COLO829 (cell line): ENCODE measurements around the gene ZNF611.
"Not testable (repeated sequence)": the region's sequence is repeated elsewhere in the genome, so short reads cannot be mapped to it uniquely, and the experiment has no call there.

ENCODE experiments used
- DNase-seq: peaks from one replicate; pipeline ENCODE4 v3.0.0; 2012; ENCODE audit warnings: low spot score

ZNF611 gene

DNA sequence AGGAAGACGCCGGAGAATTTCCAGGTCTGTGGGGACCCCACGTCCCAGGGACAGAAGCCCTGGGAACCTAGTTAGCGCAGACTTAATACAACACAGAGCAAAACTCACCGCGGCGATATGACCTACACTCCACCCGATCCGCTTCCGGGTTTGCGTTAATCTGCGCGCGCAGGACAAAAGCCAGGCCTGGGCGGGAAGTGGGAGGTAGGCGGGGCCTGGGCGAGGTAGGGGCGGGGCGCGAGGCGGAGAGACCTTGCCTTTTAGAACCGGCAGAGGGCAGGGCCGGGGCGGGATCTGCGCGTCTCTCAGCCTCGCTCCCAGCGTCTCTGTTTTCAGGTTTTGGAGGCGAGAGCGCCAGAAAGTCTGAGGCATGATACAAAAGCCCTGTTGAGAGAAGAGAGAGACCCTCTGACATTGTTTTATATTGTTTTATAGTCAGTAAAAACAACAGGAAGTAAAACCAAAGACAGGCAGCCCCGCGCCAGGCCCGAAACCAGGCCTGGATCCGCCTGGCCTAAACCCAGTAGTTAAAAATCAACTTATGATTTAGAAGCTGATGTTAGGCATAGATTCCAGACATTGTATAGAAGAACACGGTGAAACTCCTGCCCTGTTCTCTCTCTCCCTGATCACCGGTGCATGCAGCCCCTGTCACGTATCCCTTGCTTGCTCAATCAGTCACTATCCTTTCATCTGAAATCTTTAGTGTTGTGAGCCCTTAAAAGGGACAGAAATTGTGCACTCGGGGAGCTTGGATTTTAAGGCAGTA, at the start of gene ZNF611:
Gene ZNF611 (minus strand): TSS at position 152 of the 769 bp plus-strand sequence. CDS start 19,150 bp downstream, outside the sequence.
- peak; percentile 70 for DNase-seq

DNA sequence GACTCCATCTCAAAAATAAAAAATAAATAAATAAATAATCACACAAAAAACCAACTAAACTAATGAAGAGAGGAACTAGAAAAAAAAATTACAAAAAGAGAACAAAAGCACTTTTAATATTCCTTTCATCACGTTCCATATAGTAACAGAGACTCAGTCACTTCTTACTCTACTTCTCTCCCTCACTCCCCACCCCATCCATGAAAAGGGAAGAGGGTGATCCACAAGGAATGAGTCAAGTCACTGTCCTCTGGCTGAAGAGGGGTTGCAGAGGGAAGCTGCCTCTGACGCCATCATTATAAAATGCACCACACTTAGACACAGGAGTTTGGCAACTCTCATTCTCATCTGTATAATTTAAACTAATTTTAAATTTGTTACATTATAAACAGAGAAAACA, 48.0 kb upstream of the ZNF611 start:
- not testable (repeated sequence) for DNase-seq

DNA sequence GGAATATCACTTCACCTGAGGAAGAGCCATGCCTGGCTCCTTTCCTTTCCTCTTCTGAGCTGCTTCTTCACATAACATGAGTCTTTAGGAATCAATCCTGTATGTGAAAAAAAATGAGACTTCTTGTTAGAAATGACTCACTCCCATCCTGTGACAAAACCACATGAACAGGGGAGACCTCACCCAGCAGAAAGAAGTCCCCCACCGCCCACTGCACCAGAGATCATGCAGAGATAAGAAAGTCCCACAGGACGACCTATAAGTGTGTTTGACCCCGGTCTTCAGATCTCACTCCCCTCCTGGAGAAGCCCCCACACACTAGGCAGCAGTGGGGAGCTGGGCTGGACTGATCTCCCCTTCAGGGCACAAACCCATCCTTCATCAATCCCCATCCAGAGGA, 44.0 kb upstream of the ZNF611 start:
- DNase-seq, result no peak

DNA sequence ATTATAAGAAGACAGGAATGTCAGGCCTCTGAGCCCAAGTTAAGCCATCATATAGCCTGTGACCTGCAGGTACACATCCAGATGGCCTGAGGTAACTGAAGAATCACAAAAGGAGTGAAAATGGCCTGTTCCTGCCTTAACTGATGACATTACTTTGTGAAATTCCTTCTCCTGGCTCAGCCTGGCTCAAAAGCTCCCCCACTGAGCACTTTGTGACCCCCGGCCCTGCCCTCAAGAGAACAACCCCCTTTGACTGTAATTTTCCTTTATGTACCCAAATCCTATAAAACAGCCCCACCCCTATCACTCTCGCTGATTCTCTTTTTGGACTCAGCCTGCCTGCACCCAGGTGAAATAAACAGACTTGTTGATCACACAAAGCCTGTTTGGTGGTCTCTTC, 21.6 kb upstream of the ZNF611 start:
- DNase-seq, result not testable (repeated sequence)

DNA sequence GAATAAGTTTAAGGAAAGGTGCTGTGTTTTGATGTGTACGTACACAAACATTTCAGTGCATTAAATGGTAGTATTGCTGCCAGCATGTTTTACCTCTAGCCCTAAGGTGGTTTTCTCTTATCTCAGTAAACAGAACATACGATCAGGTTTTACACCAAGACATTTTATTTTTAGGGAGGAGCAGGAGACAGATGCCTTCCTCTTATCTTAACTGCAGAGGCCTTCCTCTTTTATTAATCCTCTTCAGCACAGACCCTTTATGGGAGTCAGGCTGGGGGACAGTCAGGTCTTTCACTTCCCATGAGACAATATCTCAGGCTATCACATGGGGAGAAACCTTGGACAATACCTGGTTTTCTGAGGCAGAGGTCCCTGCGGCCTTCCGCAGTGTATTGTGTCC, 14.9 kb upstream of the ZNF611 start:
- no peak for DNase-seq

DNA sequence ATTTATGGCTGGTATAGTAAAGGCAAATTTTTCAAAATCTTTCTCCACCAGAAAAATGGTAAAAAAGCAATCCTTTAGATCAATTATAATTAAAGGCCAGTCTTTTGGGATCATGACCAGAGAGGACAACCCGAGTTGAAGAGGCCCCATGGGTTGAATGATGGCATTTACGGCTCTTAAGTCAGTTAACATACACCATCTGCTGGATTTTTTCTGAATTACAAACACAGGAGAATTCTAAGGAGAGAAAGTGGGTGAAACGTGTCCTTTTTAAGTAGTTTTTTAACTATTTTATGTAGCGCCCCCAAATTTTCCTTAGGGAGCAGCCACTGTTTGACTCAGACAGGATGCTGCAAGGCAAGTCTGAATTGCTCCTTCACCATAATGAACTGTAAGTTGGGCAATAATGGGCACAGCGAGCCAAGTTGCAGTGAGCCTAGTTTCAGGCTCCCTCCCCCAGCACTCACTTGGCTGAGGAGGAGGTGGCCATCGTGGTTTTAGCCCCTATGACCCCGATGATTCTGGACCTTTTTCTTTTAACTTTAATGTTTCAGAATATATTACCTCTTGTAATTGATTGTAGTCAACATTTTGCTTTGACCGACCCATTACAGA, 13.6 kb upstream of the ZNF611 start:
- DNase-seq, result peak; percentile 11

DNA sequence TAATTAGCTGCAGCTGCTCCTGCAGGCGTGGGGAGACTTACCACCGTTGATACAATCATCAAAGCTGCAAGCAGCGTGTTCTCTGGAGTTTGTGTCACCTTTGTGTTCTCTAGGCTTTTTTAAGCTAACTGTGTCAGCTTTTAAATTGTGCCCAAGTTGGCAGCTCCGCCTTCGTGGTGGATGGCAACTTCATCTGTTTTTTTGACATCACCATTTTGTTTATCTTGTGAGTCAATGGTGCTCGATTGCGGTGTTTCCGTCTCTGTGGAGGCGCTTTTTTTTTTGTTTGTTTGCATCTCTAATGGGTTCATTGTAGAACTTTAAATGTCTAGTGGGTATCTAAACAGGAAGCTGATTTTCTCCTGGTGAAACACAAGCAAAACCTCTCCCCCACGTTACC, 11.1 kb upstream of the ZNF611 start:
- DNase-seq, result not testable (repeated sequence)

DNA sequence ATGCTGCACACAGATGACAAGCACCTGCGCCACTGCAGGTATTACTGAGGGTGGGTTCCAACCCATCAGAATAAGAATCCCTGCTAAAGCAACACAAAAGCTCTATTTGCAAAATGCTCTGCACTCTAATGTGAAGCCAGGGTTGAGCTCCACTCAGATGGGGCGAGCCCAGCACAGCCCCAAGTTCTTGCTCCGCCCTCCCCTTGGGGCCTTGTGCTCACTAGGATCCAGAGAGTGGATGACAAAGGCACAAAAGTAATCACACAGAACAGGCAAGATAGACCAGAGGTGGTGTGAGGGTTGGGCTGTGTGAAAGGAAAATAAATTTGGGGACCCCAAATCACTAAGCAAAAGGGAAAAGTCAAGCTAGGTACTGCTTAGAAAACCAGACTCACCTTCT, 8.2 kb upstream of the ZNF611 start:
- DNase-seq, result no peak

DNA sequence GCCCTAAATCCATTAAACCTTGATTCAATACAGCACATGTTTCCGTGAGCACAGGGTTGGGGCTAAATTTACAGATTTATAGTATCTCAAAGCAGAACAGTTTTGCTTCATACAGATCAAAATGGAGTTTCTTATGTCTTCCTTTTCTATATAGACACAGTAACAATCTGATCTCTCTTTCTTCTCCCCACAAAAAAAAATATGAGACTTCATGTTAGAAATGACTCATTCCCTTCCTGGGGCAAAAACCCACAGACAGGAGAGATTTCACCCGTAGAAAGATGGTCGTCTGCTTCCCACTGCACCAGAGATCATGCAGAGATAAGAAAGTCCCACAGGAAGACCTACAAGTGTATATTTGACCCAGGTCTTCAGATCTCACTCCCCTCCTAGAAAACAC, 7.7 kb upstream of the ZNF611 start:
- no peak for DNase-seq

DNA sequence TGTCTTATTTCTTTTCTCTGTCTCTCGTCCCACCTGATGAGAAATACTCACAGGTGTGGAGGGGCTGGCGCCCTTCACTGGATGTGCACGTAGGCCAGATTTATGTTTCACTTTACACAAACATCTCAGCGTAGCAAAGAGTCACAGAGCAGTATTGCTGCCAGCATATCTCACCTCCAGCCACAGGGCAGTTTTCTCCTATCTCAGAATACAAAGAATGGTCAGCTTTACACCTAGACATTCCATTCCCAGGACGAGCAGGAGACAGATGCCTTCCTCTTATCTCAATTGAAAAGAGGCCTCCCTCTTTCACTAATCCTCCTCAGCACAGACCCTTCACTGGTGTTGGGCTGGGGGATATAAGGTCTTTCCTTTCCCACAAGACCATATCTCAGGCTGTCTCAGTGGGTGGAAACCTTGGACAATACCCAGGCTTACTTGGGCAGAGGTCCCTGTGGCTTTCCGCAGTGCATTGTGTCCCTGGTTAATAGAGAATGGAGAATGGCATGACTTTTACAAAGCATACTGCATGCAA, 7.2 kb upstream of the ZNF611 start:
- DNase-seq, result no peak

DNA sequence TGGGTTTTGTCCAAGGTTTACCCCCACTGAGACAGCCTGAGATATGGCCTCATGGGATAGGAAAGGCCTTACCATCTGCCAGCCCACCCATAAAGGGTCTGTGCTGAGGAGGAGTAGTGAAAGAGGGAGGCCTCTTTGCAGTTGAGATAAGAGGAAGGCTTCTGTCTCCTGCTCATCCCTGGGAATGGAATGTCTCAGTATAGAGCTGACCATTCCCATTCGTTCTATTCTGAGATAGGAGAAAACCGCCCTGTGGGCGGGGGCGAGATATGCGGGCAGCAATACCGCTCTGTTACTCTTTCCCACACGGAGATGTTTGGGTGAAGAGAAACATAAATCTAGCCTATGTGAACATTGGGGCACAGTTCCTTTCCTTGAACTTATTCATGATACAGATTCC, 6.5 kb upstream of the ZNF611 start:
- DNase-seq, result not testable (repeated sequence)

DNA sequence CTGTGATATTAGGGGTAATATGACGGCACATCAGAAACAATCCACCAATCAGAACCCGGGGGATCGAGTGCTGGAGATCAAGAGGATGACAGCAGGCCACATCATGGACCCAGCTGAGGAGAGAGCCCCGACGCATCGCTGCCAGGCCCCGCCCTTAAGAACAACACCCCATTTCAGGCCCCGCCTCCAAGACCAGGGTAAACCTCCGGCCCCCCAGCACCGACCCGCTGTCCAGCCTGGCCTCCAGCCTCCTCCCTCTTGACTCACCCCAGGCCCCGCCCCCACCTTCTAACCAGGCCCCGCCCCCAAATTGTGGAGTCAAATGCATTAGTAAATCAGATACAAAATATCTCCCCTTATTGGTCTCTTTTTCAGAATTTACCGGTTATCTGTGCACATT, 4.7 kb upstream of the ZNF611 start:
- no peak for DNase-seq

DNA sequence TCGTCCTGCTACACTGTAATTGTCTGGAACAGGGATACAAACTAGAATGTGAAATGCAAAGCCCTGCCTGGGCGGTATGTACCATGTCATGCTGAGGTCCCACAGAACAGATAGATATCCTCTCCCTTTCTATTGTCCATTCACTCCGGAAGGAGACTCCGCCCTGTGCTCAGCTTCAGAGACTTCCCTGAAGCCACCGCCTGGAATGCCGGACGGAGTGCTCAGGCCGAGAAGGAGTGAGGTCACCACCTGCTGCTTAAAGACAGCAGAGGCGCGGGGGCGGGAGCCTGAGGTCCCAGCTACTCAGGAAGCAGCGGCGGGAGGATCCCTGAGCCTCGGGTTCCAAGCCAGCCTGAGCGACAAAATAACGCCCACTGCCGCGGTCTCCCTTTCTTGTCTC, 890 bp upstream of the ZNF611 start:
- no peak for DNase-seq

DNA sequence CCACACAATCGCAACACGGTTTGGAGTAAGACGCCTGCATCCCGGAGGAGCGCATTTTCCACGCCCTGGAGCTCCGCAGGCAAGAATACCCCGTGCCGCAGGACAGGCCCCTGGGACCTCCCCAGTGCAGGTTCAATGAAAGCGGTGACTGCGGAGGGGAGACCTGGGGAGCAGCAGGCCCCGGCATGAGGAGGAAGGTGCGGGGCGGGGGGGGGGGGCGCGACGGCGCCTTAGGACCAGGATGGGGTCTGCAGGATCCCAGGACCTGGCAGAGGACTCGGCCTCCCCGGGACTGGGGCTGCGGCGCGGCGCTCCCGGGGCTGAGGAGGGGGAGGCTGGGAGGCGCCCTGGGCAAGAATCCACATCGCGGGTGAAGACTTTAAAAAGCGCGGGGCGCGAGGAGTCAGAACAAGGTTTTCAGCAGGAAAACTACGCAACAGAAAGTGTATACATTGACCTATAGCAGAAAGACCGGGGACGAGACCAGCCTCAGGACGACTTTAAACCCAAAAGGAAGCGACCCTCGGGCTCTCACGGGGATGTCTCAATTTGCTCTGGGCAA, 432 bp downstream of the ZNF611 start:
- DNase-seq, result no peak

DNA sequence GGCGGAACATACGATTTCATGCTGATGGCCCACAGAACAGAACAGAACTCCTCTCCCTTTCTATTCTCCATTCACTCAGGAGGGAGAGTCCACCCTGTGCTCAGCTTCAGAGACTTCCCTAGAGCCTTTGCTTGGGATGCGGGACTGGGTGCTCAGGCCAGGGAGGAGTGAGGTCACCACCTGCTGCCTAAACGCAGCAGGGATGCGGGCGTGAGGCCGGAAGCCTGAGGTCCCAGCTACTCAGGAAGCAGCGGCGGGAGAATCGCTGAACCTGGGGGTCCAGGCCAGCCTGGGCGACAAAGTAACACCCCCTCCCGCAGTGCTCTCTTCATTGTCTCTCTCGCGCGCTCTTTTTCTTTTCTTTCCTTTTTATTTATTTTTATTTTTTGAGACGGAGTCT, 8.8 kb downstream of the ZNF611 start:
- DNase-seq, result not testable (repeated sequence)

DNA sequence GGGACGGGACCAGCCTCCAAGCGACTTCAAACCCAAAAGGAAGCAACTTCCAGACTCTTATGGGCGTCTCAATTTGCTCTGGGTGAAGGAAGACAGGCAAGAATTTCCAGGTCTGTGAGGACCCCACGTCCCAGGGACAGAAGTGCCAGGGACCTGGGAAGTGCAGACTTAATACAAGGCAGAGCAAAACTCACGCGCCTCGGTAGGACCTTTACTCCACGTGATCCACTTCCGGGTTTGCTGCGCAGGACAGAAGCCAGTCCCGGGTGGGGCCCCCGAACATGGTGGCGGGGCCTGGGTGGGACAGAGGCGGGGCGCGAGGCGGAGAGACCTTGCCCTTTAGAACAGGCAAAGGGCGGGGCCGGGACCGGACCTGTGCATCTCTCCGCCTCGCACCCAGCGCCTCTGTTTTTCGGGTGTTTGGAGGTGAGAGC, 9.3 kb downstream of the ZNF611 start:
- DNase-seq, result no peak

DNA sequence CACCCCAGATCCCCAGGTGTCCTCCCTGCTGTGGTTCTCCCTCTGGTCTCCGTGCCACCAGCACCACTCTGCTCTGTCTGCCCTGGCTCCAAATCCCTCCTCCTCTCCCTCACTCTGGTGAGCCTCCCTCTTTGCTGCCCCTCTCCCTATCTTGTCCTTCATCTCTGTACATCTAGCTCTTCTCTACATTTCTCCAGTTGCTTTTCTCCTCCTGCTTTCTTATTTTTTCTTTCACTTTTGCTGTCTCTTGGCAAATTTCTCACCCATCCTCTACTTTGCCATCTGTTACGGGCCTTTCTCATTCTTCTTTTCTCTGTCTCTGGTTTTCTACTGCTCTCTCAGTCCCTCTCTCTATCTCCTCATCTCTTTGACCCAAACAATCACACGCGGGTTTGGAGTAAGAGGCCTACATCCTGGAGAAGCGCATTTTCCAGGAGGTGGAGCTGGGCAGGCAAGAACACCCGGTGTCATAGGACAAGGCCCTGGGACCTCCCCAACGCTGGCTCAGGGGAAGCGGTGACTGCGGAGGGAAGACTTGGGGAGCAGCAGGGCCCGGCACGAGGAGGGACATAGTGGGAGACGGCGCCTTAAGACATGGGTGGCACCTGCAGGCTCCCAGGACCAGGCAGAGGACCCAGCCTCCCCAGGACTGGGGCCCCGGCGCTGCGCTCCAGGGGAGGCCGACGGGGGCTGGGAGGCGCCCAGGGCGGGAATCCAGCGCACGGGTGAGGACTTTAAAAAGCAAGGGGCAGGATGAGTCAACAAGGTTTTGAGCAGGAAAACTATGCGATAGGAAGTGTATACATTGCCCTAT, 9.9 kb downstream of the ZNF611 start:
- no peak for DNase-seq

DNA sequence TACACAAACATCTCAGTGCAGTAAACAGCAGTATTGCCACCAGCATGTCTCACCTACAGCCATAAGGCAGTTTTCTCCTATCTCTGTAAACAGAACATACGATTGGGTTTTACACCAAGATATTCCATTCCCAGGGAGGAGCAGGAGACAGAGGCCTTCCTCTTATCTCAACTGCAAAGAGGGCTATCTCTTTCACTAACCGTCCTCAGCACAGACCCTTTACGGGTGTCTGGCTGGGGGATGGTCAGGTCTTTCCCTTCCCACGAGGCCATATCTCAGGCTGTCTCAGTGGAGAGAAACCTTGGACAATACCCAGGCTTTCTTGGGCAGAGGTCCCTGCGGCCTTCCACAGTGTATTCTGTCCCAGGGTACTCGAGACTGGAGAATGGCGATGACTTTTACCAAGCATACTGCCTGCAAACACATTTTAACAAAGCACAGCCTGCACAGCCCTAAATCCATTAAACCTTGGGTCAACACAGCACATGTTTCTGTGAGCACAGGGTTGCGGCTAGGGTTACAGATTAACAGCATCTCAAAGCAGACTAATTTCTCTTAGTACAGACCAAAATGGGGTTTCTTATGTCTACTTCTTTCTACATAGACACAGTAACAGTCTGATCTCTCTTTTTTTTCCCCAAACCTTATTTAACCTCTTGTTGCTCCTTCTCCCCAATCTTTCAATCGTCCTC, 10.8 kb downstream of the ZNF611 start:
- not testable (repeated sequence) for DNase-seq

DNA sequence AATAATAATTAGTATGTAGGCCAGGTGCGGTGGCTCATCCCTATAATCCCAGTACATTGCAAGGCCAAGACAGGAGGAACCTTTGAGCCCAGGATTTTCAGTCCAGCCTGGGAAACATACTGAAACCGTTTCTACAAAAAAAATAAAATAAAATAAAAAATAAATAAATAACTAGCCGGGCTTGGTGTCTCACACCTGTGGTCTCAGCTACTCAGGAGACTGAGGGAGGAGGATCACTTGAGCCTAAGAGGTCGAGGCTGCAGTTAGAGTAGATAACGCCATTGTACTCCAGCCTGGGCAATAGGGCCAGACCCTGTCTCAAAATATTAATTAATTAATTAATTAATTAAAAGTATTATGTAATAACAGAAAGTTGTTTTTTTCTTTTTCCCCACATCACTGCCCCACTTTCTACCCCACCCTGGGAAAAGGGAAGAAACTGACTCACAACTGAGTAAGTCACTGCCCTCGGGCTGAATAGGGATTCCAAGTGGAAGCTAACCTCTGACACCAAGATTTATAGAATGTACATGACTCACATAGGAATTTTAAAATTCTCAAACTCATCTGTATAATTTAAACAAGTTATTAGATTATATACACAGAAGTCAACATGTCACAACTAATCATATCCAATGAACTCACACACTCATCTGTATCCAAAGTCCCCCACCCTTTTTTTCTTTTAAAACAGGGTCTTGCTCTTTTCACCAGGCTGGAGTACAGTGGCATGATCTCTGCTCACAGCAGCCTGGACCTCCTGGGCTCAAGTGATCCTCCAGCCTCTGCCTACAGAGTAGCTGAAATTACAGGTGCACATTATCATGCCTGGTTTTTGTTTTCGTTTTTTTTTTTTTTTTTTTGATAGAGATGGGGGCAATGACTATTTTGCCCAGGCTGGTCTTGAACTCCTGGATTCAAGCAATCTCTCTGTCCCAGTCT, 12.5 kb downstream of the ZNF611 start:
- DNase-seq, result peak; percentile 10

DNA sequence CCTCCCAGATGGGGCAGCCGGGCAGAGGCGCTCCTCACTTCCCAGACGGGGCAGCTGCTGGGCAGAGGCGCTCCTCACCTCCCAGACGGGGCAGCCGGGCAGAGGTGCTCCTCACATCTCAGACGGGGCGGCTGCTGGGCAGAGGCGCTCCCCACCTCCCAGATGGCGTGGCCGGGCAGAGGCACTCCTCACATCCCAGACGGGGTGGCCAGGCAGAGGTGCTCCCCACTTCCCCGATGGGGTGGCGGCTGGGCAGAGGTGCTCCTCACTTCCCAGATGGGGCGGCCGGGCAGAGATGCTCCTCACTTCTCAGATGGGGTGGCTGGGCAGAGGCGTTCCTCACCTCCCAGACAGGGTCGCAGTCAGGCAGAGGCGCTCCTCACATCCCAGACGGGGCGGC, 14.3 kb downstream of the ZNF611 start:
- DNase-seq, result not testable (repeated sequence)

DNA sequence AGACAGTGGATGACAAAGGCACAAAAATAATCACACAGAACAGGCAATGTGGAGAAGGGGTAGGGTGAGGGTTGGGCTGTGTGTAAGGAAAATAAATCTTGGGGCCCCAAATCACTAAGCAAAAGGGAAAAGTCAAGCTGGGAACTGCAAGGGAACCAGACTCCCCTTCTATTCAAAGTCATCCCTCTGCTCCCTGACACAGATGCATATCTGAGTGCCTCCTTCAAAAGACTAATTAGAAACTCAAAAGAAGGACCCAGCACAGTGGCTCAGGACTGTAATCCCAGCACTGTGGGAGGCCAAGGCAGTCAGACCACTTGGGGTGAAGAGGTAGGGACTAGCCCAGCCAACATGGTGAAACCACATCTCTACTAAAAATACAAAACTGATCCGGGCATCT, 18.3 kb downstream of the ZNF611 start:
- no peak for DNase-seq
